ENCODE data around the gene CD79A. TPM values are rescaled to one million over a fixed set of nuclear protein-coding genes. Genes with fewer than 3 reads are reported as not detected.

CD79A gene
- total RNA-seq, 1 donor from 2014 or later, result not detected

DNA sequence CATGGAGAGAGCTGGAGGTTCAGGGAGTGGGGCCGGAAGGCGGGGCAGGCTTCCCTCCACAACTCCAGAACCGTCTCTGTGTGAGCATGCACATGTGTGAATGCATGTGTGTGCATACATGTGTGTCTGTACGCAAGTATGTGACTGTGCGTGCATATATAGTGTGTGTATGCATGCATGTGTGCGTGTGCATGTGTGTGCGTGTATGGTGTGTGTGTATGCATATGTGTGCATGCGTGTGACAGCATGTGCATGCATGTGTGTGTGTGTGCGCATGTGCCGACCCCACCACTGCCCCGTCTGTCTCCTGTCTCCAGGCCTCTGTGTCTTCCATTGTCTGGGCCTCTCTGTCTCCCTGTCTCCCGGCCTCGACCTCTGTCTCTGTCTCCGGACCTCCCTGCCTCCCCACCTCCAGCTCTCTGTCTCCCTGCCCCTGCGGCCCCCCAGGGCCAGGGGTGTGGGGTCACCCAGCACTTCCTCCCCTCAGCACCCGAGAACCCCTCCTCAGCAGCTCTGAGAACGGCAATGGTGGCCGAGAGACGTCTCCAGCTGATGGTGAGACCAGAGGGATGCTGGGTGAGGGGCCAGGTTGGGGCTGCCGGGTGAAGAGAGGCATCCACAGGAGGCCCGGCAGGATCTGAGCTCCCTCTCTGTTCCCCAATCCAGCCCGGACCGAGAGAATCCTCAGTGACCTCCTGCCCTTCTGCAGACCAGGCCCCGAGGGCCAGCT, 28.4 kb downstream of the CD79A start:
- H3K4me3 ChIP-seq (ENCODE audit: low read depth, low read length), result no peak overlapping the region
- no peak for DNase-seq (ENCODE audit: low read depth)
- TF ChIP-seq, protein P1, sequence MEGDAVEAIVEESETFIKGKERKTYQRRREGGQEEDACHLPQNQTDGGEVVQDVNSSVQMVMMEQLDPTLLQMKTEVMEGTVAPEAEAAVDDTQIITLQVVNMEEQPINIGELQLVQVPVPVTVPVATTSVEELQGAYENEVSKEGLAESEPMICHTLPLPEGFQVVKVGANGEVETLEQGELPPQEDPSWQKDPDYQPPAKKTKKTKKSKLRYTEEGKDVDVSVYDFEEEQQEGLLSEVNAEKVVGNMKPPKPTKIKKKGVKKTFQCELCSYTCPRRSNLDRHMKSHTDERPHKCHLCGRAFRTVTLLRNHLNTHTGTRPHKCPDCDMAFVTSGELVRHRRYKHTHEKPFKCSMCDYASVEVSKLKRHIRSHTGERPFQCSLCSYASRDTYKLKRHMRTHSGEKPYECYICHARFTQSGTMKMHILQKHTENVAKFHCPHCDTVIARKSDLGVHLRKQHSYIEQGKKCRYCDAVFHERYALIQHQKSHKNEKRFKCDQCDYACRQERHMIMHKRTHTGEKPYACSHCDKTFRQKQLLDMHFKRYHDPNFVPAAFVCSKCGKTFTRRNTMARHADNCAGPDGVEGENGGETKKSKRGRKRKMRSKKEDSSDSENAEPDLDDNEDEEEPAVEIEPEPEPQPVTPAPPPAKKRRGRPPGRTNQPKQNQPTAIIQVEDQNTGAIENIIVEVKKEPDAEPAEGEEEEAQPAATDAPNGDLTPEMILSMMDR (conservative IDR thresholded peaks at IDR 0.05; ENCODE audit: low read depth, low read length), result no peak

DNA sequence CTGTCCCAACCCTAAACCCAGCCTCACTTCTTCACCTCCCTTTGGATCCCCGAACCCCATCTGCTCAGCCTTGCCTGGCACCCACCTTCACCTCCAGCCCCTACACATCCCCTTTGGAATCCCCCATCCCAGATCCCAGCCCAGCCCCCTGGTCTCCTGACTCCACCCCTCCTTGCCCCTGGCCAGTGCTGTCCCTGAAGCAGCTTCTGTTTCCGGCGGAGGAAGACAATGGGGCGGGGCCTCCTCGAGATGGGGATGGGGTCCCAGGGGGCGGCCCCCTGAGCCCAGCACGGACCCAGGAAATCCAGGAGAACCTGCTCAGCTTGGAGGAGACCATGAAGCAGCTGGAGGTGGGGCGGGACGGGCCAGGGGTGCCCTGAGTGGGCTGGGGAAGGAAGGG, 29.2 kb downstream of the CD79A start:
- no peak for DNase-seq (ENCODE audit: low read depth)
- H3K4me3 ChIP-seq (ENCODE audit: low read depth, low read length), result no peak overlapping the region
- TF ChIP-seq, protein P1 (conservative IDR thresholded peaks at IDR 0.05; ENCODE audit: low read depth, low read length), result no peak

DNA sequence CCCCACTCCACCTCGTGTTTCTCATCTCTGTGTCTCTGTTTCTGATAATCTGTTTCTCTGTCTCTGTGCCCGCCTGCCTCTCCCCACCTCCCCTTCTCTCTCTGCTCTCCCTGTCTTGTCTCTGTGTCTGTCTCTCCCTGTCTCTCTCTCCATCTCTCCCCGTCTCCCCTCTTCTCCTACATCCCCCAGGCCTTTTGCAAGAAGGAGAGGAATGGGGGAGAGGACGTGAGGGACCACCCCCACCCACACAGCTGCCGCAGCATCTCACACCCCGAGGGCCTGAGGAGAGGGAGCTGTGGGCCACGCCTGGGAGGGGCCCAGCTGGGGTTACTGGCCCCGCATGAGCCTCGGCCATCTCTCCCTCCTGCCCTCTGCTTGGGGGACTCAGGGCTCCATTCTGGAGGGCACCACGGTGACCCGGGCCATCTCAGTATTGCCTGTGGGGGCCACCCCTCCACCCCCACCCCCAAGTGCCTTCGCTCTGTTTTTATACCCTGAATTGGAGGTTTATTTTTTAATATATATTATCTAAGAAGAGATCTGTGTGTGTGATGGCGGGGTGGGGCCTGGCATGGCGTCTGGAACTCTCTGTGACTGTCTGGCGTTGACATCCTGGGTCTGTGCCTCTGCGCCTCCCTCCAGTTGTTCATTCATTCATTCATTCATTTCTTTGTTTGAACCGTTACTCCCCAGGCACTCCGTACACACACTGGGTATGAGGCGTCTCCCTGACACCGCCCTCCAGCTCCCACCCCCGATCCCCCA, 30.0 kb downstream of the CD79A start:
- TF ChIP-seq, protein P1 (conservative IDR thresholded peaks at IDR 0.05; ENCODE audit: low read depth, low read length), result no peak
- DNase-seq (ENCODE audit: low read depth), result no peak
- H3K4me3 ChIP-seq (ENCODE audit: low read depth, low read length), result no peak overlapping the region

- TF ChIP-seq, protein P1 (conservative IDR thresholded peaks at IDR 0.05; ENCODE audit: low read depth, low read length), result no peak
- no peak for DNase-seq (ENCODE audit: low read depth)
- H3K4me3 ChIP-seq (ENCODE audit: low read depth, low read length), result no peak overlapping the region
Measured at GRCh38 chr19:41907994-41908615, 31.0 kb downstream of the CD79A start.

GRCh38 chr19:41908724-41909464, 31.8 kb downstream of the CD79A start:
- no peak overlapping the region for H3K4me3 ChIP-seq (ENCODE audit: low read depth, low read length)
- TF ChIP-seq, protein P1 (conservative IDR thresholded peaks at IDR 0.05; ENCODE audit: low read depth, low read length), result no peak
- DNase-seq (ENCODE audit: low read depth), result no peak

DNA sequence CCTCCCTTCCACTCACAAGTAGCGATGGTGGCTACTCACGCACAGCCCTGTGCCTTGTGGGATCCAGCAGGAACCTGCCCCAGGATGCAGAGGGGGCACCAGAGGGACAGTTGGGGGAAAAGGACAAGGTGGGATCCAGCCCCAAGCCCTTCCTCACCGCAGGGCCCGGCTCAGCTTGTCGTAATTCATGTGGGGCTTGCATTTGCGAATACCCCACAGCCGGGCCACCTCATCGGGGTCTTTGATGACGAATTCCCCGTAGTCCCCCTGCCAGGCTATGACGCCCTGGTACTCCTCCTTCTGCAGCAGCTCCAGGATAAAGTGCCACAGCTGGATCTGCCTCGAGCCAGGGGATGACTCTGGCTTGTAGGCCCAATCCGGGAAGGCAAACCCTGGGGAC, 32.6 kb downstream of the CD79A start:
- no peak overlapping the region for H3K4me3 ChIP-seq (ENCODE audit: low read depth, low read length)
- TF ChIP-seq, protein P1 (conservative IDR thresholded peaks at IDR 0.05; ENCODE audit: low read depth, low read length), result no peak
- DNase-seq (ENCODE audit: low read depth), result no peak
